HFFc6 (cell line): Measurements from ENCODE around the gene CDK5. TPM values are rescaled to one million over a fixed set of nuclear protein-coding genes. Genes with fewer than 3 reads are reported as not detected.

Source experiments
- DNase-seq: peaks from one replicate; pipeline ENCODE4 v3.0.0-alpha.2; 2018
- H3K27ac Mint-ChIP-seq: 2 replicates; pipeline ENCODE4 v1.8.0; 2020; ENCODE audit warnings: mild to moderate bottlenecking, mixed read lengths
- H3K27me3 Mint-ChIP-seq: 2 replicates; pipeline ENCODE4 v1.8.0; 2021; ENCODE audit warnings: mild to moderate bottlenecking, moderate library complexity, mixed read lengths; ENCODE audit not compliant: insufficient read depth
- H3K36me3 Mint-ChIP-seq: 2 replicates; pipeline ENCODE4 v1.8.0; 2021; ENCODE audit warnings: low read depth, mixed read lengths
- H3K4me1 Mint-ChIP-seq: 2 replicates; pipeline ENCODE4 v1.8.0; 2020; ENCODE audit warnings: low read depth, mixed read lengths
- H3K4me3 Mint-ChIP-seq: 2 replicates; pipeline ENCODE4 v1.8.0; 2020; ENCODE audit warnings: mild to moderate bottlenecking, moderate library complexity, mixed read lengths
- H3K9me3 Mint-ChIP-seq: 2 replicates; pipeline ENCODE4 v1.8.0; 2020; ENCODE audit warnings: mild to moderate bottlenecking, mixed read lengths
- total RNA-seq, 6 experiments: library from RNA; stranded (reverse); fragmentation: NEBNext Ultra II Directional; extraction: Animal tissue kit (Norgen Biotek cat#: 25700); gene quantifications; 2 replicates in 1 of 6; 3 replicates in 5 of 6; pipeline ENCODE4 v1.2.3, GENCODE V29; 2021
- TF ChIP-seq, protein P1 (sequence below): fragments of 200-600 bp; sonication (generic); IDR thresholded peaks from 2 replicates; pipeline ENCODE4 v1.5.0; 2021; ENCODE audit warnings: antibody characterized with exemption, mild to moderate bottlenecking

The CDK5 gene
- total RNA-seq, 6 experiments from 2014 or later: 31.3 to 37.3 (median 33.4) TPM

DNA sequence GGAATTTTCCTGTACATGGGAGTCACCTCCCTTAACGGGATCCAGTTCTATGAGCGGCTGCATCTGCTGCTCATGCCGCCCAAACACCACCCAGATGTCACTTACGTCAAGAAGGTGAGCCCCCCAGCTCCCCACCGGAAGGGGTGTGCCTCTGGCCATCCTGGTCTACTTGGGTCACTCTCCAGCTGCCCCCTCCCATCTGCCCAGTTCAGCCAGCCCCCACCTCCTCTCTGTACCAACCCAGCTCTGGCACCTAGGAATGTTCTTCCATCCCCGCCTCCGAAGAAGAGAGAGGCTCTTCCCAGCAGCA lies 17.9 kb upstream of the CDK5 start:
- no peak overlapping the region for H3K27ac Mint-ChIP-seq
- H3K36me3 Mint-ChIP-seq: peaks cover 19% of the 10 kb centered on the region; the same call in 1 of the 2 replicates
- H3K9me3 Mint-ChIP-seq: no peaks in the 10 kb centered on the region
- no peak overlapping the region for H3K4me3 Mint-ChIP-seq
- TF ChIP-seq, protein P1, sequence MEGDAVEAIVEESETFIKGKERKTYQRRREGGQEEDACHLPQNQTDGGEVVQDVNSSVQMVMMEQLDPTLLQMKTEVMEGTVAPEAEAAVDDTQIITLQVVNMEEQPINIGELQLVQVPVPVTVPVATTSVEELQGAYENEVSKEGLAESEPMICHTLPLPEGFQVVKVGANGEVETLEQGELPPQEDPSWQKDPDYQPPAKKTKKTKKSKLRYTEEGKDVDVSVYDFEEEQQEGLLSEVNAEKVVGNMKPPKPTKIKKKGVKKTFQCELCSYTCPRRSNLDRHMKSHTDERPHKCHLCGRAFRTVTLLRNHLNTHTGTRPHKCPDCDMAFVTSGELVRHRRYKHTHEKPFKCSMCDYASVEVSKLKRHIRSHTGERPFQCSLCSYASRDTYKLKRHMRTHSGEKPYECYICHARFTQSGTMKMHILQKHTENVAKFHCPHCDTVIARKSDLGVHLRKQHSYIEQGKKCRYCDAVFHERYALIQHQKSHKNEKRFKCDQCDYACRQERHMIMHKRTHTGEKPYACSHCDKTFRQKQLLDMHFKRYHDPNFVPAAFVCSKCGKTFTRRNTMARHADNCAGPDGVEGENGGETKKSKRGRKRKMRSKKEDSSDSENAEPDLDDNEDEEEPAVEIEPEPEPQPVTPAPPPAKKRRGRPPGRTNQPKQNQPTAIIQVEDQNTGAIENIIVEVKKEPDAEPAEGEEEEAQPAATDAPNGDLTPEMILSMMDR: no peak
- peaks cover 3% of the 10 kb centered on the region for H3K27me3 Mint-ChIP-seq
- H3K4me1 Mint-ChIP-seq: peaks cover 23% of the 10 kb centered on the region
- DNase-seq: no peak

DNA sequence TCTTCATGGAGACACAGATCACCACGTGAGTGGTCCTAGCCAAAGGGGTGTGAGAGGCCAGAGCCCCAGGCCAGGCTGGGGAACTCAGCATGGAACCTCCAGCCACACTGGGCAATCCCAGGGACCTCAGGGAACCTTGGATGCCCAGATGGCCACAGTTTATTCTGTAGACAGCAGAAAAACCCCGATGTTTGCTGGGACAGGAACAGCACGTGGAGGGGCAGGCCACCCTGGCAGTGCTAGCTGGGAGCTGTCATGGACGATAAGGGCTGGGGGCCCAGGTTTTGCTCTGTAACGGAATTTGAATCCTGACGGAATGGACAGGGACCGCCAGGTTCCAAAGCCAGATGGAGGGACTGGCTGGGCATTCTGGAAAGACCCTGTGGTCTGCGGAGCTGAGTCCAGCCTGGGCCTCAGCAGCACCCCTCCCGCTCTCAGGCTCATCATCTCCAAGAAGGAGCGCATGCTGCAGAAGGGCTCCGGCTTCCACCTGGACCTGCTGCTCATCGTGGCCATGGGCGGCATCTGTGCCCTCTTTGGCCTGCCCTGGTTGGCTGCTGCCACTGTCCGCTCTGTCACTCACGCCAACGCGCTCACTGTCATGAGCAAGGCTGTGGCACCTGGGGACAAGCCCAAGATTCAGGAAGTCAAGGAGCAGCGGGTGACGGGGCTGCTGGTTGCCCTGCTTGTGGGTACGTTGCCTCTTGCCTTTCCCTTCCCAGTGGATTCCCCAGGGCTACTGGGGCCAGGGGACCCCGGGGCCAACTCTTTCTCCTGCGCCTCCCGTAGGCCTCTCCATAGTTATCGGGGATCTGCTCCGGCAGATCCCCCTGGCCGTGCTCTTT lies 17.3 kb upstream of the CDK5 start:
- H3K4me1 Mint-ChIP-seq: peaks cover 22% of the 10 kb centered on the region
- TF ChIP-seq, protein P1: no peak

DNA sequence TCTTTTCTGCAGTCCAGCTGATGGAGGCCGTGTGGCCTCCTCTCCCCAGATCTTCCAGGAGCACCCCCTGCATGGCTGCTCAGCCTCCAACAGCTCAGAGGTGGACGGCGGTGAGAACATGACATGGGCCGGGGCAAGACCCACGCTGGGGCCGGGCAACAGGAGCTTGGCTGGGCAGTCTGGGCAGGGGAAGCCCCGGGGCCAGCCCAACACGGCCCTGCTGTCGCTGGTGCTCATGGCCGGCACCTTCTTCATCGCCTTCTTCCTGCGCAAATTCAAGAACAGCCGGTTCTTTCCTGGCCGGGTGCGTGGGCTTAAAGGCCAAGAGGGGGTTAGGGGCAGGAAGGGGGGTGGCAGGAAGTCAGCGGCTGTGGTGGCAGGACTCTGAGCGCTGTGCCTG lies 16.3 kb upstream of the CDK5 start:
- TF ChIP-seq, protein P1: no peak
- peaks cover 13% of the 10 kb centered on the region for H3K4me1 Mint-ChIP-seq
- no peaks in the 10 kb centered on the region for H3K9me3 Mint-ChIP-seq
- H3K27me3 Mint-ChIP-seq: no peaks in the 10 kb centered on the region; the same call in 1 of the 2 replicates
- DNase-seq: no peak
- peaks cover 19% of the 10 kb centered on the region; the same call in 1 of the 2 replicates for H3K36me3 Mint-ChIP-seq
- peak overlapping the region; percentile 48; the same call in 1 of the 2 replicates for H3K27ac Mint-ChIP-seq
- no peak overlapping the region for H3K4me3 Mint-ChIP-seq

More for the DNA sequence above, 17.3 kb upstream of the CDK5 start:
- H3K9me3 Mint-ChIP-seq: no peaks in the 10 kb centered on the region
- no peak overlapping the region for H3K27ac Mint-ChIP-seq
- H3K27me3 Mint-ChIP-seq: peaks cover 2% of the 10 kb centered on the region
- no peak for DNase-seq
- H3K4me3 Mint-ChIP-seq: no peak overlapping the region
- H3K36me3 Mint-ChIP-seq: peaks cover 19% of the 10 kb centered on the region; the same call in 1 of the 2 replicates

DNA sequence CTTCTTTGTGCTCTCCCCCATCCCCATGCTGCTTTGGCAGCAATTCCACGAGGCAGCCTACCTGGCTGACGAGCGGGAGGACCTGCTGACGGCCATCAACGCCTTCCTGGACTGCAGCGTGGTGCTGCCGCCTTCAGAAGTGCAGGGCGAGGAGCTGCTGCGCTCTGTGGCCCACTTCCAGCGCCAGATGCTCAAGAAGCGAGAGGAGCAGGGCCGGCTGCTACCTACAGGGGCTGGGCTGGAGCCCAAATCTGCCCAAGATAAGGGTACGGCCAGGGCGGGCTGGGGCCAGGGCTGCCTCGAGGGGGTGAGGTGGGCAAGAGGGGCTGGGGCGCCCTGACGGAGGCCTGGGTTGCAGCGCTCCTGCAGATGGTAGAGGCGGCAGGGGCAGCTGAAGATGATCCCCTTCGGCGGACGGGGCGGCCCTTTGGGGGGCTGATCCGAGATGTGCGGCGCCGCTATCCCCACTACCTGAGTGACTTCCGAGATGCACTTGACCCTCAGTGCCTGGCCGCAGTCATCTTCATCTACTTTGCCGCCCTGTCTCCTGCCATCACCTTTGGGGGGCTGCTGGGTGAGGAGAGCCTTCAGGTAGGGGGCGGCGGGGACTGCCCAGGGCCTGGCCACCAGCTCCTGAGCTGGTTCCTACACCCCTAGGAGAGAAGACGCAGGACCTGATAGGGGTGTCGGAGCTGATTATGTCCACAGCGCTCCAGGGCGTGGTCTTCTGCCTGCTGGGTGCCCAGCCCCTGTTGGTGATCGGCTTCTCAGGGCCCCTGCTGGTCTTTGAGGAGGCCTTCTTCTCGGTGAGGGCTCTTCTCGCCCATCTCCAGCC lies 13.6 kb upstream of the CDK5 start:
- no peak overlapping the region for H3K27ac Mint-ChIP-seq
- H3K36me3 Mint-ChIP-seq: peaks cover 25% of the 10 kb centered on the region; the same call in 1 of the 2 replicates
- H3K9me3 Mint-ChIP-seq: no peaks in the 10 kb centered on the region
- peaks cover 9% of the 10 kb centered on the region; the same call in 1 of the 2 replicates for H3K4me1 Mint-ChIP-seq
- no peak overlapping the region for H3K4me3 Mint-ChIP-seq
- H3K27me3 Mint-ChIP-seq: peaks cover 1% of the 10 kb centered on the region; the same call in 1 of the 2 replicates
- DNase-seq: no peak
- TF ChIP-seq, protein P1: no peak

DNA sequence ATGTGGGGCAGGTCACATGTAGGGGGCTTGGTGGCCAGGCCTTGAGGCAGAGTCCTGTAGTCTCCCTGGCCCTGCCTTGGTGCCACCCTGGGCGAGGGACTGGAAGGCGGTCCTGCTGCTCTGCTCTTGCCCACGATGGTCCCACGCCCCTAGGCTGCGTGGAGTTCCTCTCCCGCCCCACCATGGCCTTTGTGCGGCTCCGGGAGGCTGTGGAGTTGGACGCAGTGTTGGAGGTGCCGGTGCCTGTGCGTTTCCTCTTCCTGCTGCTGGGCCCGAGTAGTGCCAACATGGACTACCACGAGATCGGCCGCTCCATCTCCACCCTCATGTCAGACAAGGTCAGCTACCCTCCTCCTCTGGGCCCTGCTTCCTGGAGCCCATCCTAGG lies 12.9 kb upstream of the CDK5 start:
- H3K4me1 Mint-ChIP-seq: peaks cover 9% of the 10 kb centered on the region; the same call in 1 of the 2 replicates
- DNase-seq: no peak
- no peak overlapping the region for H3K4me3 Mint-ChIP-seq
- H3K9me3 Mint-ChIP-seq: no peaks in the 10 kb centered on the region
- peaks cover 18% of the 10 kb centered on the region; the same call in 1 of the 2 replicates for H3K36me3 Mint-ChIP-seq
- H3K27ac Mint-ChIP-seq: no peak overlapping the region
- TF ChIP-seq, protein P1: no peak
- H3K27me3 Mint-ChIP-seq: peaks cover 1% of the 10 kb centered on the region; the same call in 1 of the 2 replicates
